GM11168 (cell line): ENCODE data around the gene DPY19L1.
"Not testable (repeated sequence)": the region's sequence is repeated elsewhere in the genome, so short reads cannot be mapped to it uniquely, and the experiment has no call there.

Experiments
- in situ Hi-C: fragments of 300-500 bp; cut with MboI; formaldehyde crosslinking; loops from one replicate; pipeline ENCODE4 v1.12.0; 2022; ENCODE audit warnings: low sequenced_read_pairs; ENCODE audit not compliant: unreplicated experiment

Gene DPY19L1

DNA sequence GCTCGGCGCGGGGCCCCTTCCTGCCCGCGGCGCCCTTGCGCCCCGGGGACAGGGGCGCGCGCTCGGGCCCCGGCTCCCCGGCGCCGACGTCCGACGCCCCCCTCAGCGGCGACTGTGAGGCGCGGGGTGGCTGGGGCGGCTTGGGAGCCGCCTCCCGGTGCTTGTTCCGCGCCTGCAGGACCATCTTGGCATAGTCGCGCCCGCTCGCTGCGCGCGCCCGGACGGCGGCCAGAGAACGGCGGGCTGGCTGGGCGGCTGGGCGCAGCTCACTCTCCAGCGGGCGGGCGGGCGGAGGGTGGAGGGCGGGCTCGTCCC, at the start of gene DPY19L1:
DPY19L1 (minus strand) TSS at position 275 of the 315 bp plus-strand sequence; CDS start at position 184, 91 bp downstream.
- in situ Hi-C loops: no loop called here

DNA sequence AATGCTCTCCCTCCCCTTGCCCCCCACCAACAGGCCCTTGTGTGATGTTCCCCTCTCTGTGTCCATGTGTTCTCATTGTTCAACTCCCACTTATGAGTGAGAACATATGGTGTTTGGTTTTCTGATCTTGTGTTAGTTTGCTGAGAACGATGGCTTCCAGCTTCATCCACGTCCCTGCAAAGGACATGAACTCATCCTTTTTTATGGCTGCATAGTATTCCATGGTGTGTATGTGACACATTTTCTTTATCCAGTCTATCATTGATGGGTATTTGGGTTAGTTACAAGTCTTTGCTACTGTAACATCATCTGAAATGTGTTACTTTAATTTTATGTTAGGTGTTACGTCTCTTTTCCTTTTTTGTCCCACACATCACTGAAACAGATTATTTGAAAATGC, 42.2 kb upstream of the DPY19L1 start:
- in situ Hi-C loops: not testable (repeated sequence)

- in situ Hi-C loops: loop anchor here (25.0 kb wide), 1 partner anchor 463 kb away; no protein-coding TSS in a partner anchor
Measured at GRCh38 chr7:35074008-35074407, 36.7 kb upstream of the DPY19L1 start.

GRCh38 chr7:35072950-35073827, 35.9 kb upstream of the DPY19L1 start:
- in situ Hi-C loops: loop anchor here (25.0 kb wide), 1 partner anchor 464 kb away; no protein-coding TSS in a partner anchor

GRCh38 chr7:35069084-35069483, 31.8 kb upstream of the DPY19L1 start:
- in situ Hi-C loops: loop anchor here (25.0 kb wide), 1 partner anchor 468 kb away; no protein-coding TSS in a partner anchor

DNA sequence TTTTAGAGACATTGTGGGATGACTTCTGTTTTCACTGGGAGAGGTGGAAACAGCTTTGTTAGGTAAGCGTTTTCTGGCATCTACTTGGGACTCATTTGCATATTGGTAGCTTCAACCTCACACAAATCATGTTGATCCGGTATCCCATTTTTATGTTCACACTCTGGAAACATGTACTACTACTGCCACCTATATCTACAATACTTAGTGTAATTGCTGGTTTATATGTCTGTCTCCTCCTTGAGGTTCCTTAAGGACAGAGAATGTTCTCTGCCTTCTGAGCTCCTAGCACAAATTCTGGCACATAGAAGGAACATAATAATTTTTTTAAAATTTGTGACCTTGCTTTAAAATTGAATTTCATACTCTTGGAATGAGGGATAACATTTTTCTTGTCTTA, 28.1 kb upstream of the DPY19L1 start:
- in situ Hi-C loops: loop anchor here (25.0 kb wide), 1 partner anchor 472 kb away; no protein-coding TSS in a partner anchor

DNA sequence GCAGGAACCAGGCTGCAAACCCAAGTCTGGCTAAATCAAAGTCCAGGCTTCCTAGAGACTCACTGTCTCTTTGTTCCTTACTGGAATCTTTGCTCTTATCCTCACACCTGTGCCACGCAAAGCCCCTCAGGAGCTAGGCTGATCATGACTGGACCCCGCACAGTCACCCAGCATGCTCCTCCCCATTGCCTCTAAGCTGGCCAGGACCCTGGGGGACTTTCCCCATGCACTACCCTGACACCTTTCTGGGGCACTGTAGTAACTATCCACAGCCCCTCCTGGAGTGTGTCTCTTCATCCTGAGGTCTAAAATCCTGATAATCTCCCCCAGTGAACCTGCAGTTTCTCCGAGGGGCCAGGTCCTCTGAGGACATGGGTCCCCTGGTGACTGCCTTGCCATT, 21.3 kb upstream of the DPY19L1 start:
- in situ Hi-C loops: loop anchor here (25.0 kb wide), 1 partner anchor 479 kb away; no protein-coding TSS in a partner anchor

DNA sequence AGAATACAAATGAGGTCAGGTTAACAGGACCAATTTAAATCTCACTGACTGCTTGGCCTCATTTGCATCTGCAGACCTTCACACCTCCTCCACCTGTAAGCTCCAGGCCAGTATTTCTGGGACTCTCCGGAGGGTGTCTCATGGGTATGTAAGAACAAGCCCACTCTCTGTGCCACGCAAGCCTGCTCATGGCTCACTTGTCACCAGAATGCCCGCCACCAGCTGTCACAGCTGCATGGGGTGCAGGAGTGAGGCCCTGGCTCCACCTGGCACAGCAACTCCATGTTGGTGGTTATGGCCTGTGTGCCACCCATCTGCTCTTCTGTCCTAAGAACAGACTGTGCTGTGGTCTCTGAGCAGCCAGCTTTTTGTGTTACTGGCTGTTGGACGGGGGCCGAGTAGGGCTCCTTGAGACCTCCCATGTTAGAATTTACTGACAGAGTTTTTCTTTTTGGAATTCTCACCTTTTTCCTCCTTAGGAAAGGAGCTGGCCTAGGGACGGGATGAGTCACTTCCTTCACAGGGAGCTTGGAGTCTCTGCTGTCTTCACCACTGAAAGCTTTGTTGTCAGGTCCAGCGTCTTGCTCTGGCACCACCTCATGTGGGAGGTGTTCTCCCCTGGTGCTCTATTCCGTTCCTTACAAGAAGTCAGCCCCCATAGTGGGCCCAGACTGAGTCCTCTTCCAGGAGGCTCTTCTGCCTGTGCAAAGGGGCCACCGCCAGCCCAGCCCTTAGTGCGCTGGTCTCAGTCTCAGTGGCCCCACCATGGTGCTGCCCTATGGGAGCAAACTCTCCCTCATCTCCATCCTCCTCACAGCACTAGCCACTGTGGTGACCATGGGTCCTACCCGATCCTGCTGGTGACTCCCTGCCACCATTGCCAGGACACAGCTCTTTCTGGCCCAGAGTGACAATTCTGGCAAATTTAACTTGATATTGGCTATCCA, 20.5 kb upstream of the DPY19L1 start:
- in situ Hi-C loops: loop anchor here (25.0 kb wide), 1 partner anchor 480 kb away; no protein-coding TSS in a partner anchor

- in situ Hi-C loops: loop anchor here (25.0 kb wide), 1 partner anchor 482 kb away; no protein-coding TSS in a partner anchor
Measured at GRCh38 chr7:35055733-35056132, 18.4 kb upstream of the DPY19L1 start.

DNA sequence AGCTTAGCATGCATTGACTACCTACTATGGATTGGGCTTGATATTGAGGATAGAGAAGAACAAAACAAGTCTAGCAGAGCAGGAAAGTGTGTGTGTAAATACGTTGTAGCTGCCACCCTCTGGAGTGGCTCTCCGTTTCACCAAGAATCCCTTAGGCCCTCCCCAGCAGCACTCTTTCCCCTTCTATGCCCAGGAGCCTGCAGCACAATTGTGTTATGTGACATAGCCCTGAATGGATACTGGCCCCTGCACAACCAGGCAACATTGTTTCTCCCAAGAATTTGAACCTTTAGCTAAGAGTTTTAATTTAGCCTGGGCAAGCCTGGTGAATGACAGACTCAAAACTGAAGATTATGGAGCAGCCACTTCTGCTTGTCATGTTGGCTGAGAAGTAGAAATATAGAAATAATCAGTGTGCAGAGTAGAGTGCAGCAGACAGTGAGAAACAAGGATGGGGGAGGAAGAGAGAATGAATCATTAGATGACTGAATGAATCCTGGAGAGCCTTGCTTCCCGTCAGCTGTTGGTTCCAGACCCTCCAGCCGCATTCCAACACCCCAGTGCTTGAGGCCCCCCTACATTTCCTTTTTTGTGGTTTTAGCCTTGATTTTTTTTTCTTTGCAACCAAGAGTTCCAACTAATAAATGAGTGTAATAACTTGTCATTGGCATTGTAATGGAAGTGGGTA, 16.3 kb upstream of the DPY19L1 start:
- in situ Hi-C loops: loop anchor here (25.0 kb wide), 1 partner anchor 484 kb away; no protein-coding TSS in a partner anchor

GRCh38 chr7:35048390-35048789, 11.1 kb upstream of the DPY19L1 start:
- in situ Hi-C loops: not testable (repeated sequence)

DNA sequence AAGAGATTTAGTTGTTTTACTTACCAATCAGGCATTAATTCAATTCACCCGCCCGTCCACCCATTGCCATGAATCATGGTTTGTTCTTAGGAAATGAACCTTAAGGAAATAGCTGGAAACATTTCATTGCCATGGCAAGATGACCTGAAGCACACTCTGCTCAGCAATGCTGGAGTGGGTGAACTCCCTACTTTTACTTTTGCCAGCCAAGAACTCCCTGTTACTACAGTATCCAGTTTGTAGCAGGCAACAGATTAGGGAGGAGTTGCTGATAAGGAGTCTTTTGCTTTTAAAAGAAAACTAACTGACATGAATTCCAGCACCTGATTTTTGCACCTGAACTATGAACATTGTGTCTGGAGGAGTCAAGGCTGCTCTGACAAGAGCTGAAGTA, 10.6 kb upstream of the DPY19L1 start:
- in situ Hi-C loops: not testable (repeated sequence)

DNA sequence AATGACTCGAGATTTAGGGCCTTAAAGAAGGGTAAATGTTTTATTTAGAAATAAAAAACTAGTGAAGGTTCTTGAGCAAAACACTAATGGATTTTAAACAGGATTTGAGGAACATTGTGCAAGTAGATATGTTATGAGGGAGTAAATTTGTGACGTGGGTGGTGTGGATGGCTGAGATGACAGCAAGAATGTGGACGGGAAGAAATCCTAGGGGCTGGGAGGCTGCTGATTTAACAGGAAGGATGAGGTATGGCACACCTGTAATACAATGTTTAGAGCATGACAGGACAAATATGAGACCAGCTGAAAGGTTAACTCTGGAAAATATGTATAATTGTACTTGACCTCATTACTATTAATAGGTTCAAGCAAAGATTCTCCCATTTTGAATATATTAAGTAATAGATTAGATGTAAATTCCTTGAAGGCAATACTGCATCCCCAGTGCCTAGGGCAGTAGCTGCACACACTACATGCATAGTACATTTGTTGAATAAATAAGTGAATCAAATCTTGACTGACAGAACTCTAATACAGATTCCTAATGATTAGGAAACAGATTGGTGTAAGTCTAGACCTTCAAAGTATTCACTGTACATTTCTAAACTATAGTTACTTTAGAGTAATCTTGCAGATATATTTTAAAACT, 10.1 kb upstream of the DPY19L1 start:
- in situ Hi-C loops: not testable (repeated sequence)

DNA sequence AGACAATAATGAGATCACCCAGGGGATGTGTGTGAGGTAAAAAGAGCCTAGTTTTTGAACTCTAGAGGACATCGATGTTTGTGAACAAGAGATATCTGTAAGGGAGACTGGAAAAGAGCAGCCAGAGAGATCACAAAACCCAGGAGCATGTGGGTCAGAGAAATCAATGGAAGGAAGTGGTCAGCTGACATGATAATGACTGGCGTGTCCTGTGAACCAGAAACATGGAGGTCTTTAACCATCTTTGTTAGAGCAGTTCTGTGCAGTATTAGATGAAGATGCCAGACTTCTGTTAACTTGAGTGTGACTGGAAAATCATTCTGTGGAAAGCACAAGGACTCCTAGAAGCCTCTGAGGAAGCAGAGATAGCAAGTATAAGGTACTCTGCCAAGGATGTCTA, 6.0 kb upstream of the DPY19L1 start:
- in situ Hi-C loops: not testable (repeated sequence)

GRCh38 chr7:35040906-35041305, 3.6 kb upstream of the DPY19L1 start:
- in situ Hi-C loops: no loop called here

GRCh38 chr7:35039343-35039742, 2.1 kb upstream of the DPY19L1 start:
- in situ Hi-C loops: no loop called here

DNA sequence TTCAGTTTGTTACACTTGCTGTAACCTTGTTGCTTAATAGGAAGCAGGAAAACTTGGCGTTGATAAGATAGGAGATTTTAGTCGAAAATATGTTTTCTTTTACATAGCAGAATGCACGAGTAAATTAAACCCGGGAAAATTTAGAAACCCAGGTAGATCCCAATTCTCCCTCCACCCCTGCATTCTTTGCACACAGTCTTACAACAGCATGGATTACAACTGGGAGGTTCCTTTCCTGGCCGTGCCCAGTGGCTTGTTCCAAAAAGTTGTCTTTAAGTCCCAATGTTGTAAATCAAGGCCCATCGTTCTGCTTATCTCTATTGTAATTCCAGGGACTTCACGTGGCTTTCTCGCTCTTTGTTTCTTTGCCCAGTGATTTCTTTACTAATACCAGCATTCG, 1.1 kb upstream of the DPY19L1 start:
- in situ Hi-C loops: no loop called here

DNA sequence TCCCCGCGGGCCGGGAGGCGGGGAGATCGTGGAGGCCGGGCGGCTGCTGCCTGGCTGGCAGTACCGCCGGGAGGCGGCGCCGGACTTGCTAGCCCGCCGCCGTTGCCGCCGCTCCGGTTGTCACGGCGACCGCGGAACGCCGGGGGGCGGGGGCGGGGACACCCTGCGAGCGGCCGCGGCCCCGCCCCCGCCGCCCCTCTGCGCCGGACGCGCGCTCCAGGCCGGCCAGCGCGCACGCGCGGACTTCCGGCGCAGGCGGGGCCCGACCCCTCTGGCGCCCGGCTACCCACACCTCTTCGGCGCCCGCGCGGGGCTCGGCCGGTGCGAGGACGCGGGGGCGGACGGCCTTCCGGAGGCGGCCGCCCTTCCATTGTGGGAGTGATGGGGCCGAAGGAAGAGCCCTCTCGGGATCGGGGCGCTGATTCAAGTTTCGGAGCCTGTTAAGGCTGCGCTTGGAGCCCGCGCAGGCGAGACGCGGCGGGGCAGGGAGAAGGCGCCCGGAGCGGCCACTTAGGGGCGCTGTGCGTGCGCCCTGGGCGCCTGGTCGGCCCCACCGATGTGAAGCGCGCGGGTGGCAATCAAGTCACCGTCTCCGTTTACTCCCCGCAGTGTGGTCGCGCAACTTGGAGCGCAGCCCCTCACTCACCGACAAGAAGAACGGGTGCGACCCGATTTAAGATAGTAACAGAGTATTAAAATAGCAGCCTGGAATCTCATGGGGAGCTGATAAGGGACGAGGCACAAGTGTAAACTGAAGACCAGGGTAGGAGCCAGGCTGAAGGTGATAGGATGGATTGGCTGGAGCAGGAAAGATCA, 449 bp upstream of the DPY19L1 start:
- in situ Hi-C loops: no loop called here
